Natural killer cell treated with Interleukin-12 subunit alpha and Interleukin-12 subunit beta and Interleukin-15 and Interleukin-18, amount 100 ng/mL, for 72 hours (primary cell): ENCODE measurements around the gene HSD17B11. TPM values are rescaled to one million over a fixed set of nuclear protein-coding genes. Genes with fewer than 3 reads are reported as not detected.
"Not testable (repeated sequence)": the region's sequence is repeated elsewhere in the genome, so short reads cannot be mapped to it uniquely, and the experiment has no call there.

Experiments used
- ATAC-seq, 2 donors: fragments of 150-1000 bp; cut with Tn5 transposase in 1 of 2; sonication (Bioruptor Pico), chemical (Tn5 transposase) in 1 of 2; 2 replicates each; pipeline ENCODE4 v1.10.0; 2021
- DNase-seq: peaks from one replicate; pipeline ENCODE4 v3.0.0; 2022; ENCODE audit warnings: low spot score
- H3K27ac Mint-ChIP-seq, 2 donors: 1 replicate in 1 of 2; 2 replicates in 1 of 2; pipeline ENCODE4 v1.8.0; 2022; ENCODE audit warnings: mixed read lengths in 2 of 2, mild to moderate bottlenecking in 1 of 2, moderate library complexity in 1 of 2
- H3K27me3 Mint-ChIP-seq, 2 donors: 1 replicate in 1 of 2; 2 replicates in 1 of 2; pipeline ENCODE4 v1.8.0; 2022; ENCODE audit warnings: mixed read lengths in 2 of 2
- H3K36me3 Mint-ChIP-seq: one replicate; pipeline ENCODE4 v1.8.0; 2022; ENCODE audit warnings: mixed read lengths
- H3K4me1 Mint-ChIP-seq, 2 donors: 1 replicate in 1 of 2; 2 replicates in 1 of 2; pipeline ENCODE4 v1.8.0; 2022; ENCODE audit warnings: low read depth in 2 of 2, mixed read lengths in 2 of 2, mild to moderate bottlenecking in 1 of 2
- H3K4me3 Mint-ChIP-seq: one replicate; pipeline ENCODE4 v1.8.0; 2022; ENCODE audit warnings: mixed read lengths
- H3K9me3 Mint-ChIP-seq: 2 replicates; pipeline ENCODE4 v1.8.0; 2022; ENCODE audit warnings: mixed read lengths
- total RNA-seq, 2 donors: library from RNA; stranded (reverse); gene quantifications; one replicate each; pipeline ENCODE4 v1.2.3, GENCODE V29; 2022

HSD17B11 gene
- total RNA-seq: 10 to 100 TPM; 11.2 to 18.3 TPM

- Mint-ChIP-seq H3K4me1 (peaks cover 33 to 41% of the 10 kb centered on the region in 2 donors), H3K9me3 (no peaks in the 10 kb centered on the region), H3K27ac (peak within 1 kb of the TSS; percentile 87 to 94), H3K27me3 (no peaks in the 10 kb centered on the region), H3K4me3 (peak within 1 kb of the TSS; percentile 94), H3K36me3 (no peaks in the 10 kb centered on the region)
- DNase-seq (peak; percentile 88), ATAC-seq (peak; percentile 98 to 99)
Measured at GRCh38 chr4:87390891-87391575, at the start of gene HSD17B11. TSS of gene HSD17B11 (minus strand) at chr4:87391188. CDS start at chr4:87391070, 118 bp downstream.

GRCh38 chr4:87433342-87433741 lies 42.4 kb upstream of the HSD17B11 start:
- Mint-ChIP-seq H3K9me3 (no peaks in the 10 kb centered on the region), H3K4me3 (no peak overlapping the region), H3K36me3 (peaks cover 5% of the 10 kb centered on the region), H3K27me3 (no peaks in the 10 kb centered on the region), H3K27ac (no peak overlapping the region), H3K4me1 (peaks cover 6 to 10% of the 10 kb centered on the region in 2 donors)
- ATAC-seq (no peak), DNase-seq (no peak)

GRCh38 chr4:87430038-87430437 lies 39.0 kb upstream of the HSD17B11 start:
- Mint-ChIP-seq H3K27me3 (no peaks in the 10 kb centered on the region), H3K4me3 (no peak overlapping the region), H3K4me1 (peaks cover 6 to 10% of the 10 kb centered on the region in 2 donors), H3K9me3 (no peaks in the 10 kb centered on the region), H3K36me3 (no peaks in the 10 kb centered on the region), H3K27ac (no peak overlapping the region)
- DNase-seq (no peak), ATAC-seq (no peak)

GRCh38 chr4:87428979-87429378 lies 38.0 kb upstream of the HSD17B11 start:
- DNase-seq (no peak), ATAC-seq (no peak)
- no peak overlapping the region for H3K27ac Mint-ChIP-seq
- no peaks in the 10 kb centered on the region for H3K27me3 Mint-ChIP-seq
- H3K36me3 Mint-ChIP-seq: no peaks in the 10 kb centered on the region
- peaks cover 8 to 16% of the 10 kb centered on the region in 2 donors for H3K4me1 Mint-ChIP-seq
- no peaks in the 10 kb centered on the region for H3K9me3 Mint-ChIP-seq
- no peak overlapping the region for H3K4me3 Mint-ChIP-seq

GRCh38 chr4:87427518-87427868 lies 36.5 kb upstream of the HSD17B11 start:
- Mint-ChIP-seq H3K27ac (no peak overlapping the region), H3K9me3 (no peaks in the 10 kb centered on the region), H3K4me3 (no peak overlapping the region), H3K4me1 (peaks cover 21 to 23% of the 10 kb centered on the region in 2 donors), H3K36me3 (no peaks in the 10 kb centered on the region), H3K27me3 (no peaks in the 10 kb centered on the region)
- ATAC-seq (no peak), DNase-seq (no peak)

- H3K4me3 Mint-ChIP-seq: no peak overlapping the region
- H3K27me3 Mint-ChIP-seq: no peaks in the 10 kb centered on the region
- H3K4me1 Mint-ChIP-seq: peaks cover 26% of the 10 kb centered on the region in 2 donors
- no peaks in the 10 kb centered on the region for H3K36me3 Mint-ChIP-seq
- DNase-seq (no peak), ATAC-seq (no peak)
- no peak overlapping the region for H3K27ac Mint-ChIP-seq
- no peaks in the 10 kb centered on the region for H3K9me3 Mint-ChIP-seq
Measured at GRCh38 chr4:87426865-87427517, 36.0 kb upstream of the HSD17B11 start.

GRCh38 chr4:87425711-87426110 lies 34.7 kb upstream of the HSD17B11 start:
- no peak overlapping the region for H3K4me3 Mint-ChIP-seq
- no peaks in the 10 kb centered on the region for H3K36me3 Mint-ChIP-seq
- H3K27ac Mint-ChIP-seq: no peak overlapping the region
- no peaks in the 10 kb centered on the region for H3K27me3 Mint-ChIP-seq
- H3K4me1 Mint-ChIP-seq: peaks cover 26 to 30% of the 10 kb centered on the region in 2 donors
- ATAC-seq (no peak), DNase-seq (no peak)
- H3K9me3 Mint-ChIP-seq: no peaks in the 10 kb centered on the region

- not testable (repeated sequence) for DNase-seq, H3K27me3 Mint-ChIP-seq, ATAC-seq, H3K9me3 Mint-ChIP-seq, H3K36me3 Mint-ChIP-seq
- Mint-ChIP-seq H3K4me1 (peaks cover 20 to 25% of the 10 kb centered on the region in 2 donors), H3K4me3 (peak overlapping the region; percentile 94), H3K27ac (peak overlapping the region; percentile 93 to 95)
Measured at GRCh38 chr4:87424099-87424543, 33.1 kb upstream of the HSD17B11 start.

GRCh38 chr4:87423317-87424098 lies 32.5 kb upstream of the HSD17B11 start:
- Mint-ChIP-seq H3K36me3 (no peaks in the 10 kb centered on the region), H3K27me3 (no peaks in the 10 kb centered on the region), H3K27ac (peak overlapping the region; percentile 93 to 95), H3K9me3 (no peaks in the 10 kb centered on the region), H3K4me1 (peaks cover 20 to 25% of the 10 kb centered on the region in 2 donors), H3K4me3 (peak overlapping the region; percentile 94)
- no peak for ATAC-seq
- DNase-seq: no peak

GRCh38 chr4:87422104-87423052 lies 31.4 kb upstream of the HSD17B11 start, which contains the start of gene NUDT9:
TSS of gene NUDT9 (plus strand) at chr4:87422573. CDS start at chr4:87422906, 333 bp downstream.
- DNase-seq: peak; percentile 90
- Mint-ChIP-seq H3K4me3 (peak within 1 kb of the TSS; percentile 94), H3K9me3 (no peaks in the 10 kb centered on the region), H3K27me3 (no peaks in the 10 kb centered on the region), H3K4me1 (peaks cover 20 to 25% of the 10 kb centered on the region in 2 donors), H3K27ac (peak within 1 kb of the TSS; percentile 93 to 95), H3K36me3 (no peaks in the 10 kb centered on the region)
- ATAC-seq: peak; percentile 94

GRCh38 chr4:87420276-87420830 lies 29.4 kb upstream of the HSD17B11 start:
- Mint-ChIP-seq H3K27me3 (peaks cover 0 to 5% of the 10 kb centered on the region in 2 donors), H3K4me1 (peaks cover 20 to 25% of the 10 kb centered on the region in 2 donors), H3K36me3 (no peaks in the 10 kb centered on the region), H3K9me3 (no peaks in the 10 kb centered on the region), H3K27ac (peak overlapping the region in 1 of 2 donors; percentile 18), H3K4me3 (no peak overlapping the region)
- ATAC-seq: no peak
- no peak for DNase-seq

- DNase-seq (no peak), ATAC-seq (no peak)
- peaks cover 20 to 24% of the 10 kb centered on the region in 2 donors for H3K4me1 Mint-ChIP-seq
- H3K9me3 Mint-ChIP-seq: no peaks in the 10 kb centered on the region
- H3K4me3 Mint-ChIP-seq: no peak overlapping the region
- no peaks in the 10 kb centered on the region for H3K36me3 Mint-ChIP-seq
- peaks cover 4 to 8% of the 10 kb centered on the region in 2 donors for H3K27me3 Mint-ChIP-seq
- peak overlapping the region in 1 of 2 donors; percentile 18 for H3K27ac Mint-ChIP-seq
Measured at GRCh38 chr4:87419578-87420249, 28.7 kb upstream of the HSD17B11 start.
